SK-N-MC (cell line): ENCODE results near the gene MAP1LC3B.

Source experiments
- DNase-seq: peaks from one replicate; pipeline ENCODE4 v3.0.0-alpha.2; 2011; ENCODE audit warnings: low read depth, low spot score
- H3K27ac ChIP-seq: fragments of 200-600 bp; sonication (generic); 2 replicates; pipeline ENCODE4 v1.5.1; 2016; ENCODE audit warnings: mixed run types
- H3K36me3 ChIP-seq: fragments of 200-600 bp; sonication (generic); 2 replicates; pipeline ENCODE4 v1.6.1; 2017; ENCODE audit warnings: antibody characterized with exemption, low read length, mixed read lengths; ENCODE audit not compliant: insufficient read depth
- H3K4me3 ChIP-seq: fragments of 200-600 bp; sonication (generic); 2 replicates; pipeline ENCODE4 v1.5.1; 2016
- H3K9ac ChIP-seq: fragments of 200-600 bp; sonication (generic); 2 replicates; pipeline ENCODE4 v1.8.0; 2017; ENCODE audit warnings: mixed run types, mixed read lengths; ENCODE audit not compliant: insufficient read length
- H3K9me3 ChIP-seq: fragments of 200-600 bp; sonication (generic); 2 replicates; pipeline ENCODE4 v1.6.1; 2017; ENCODE audit warnings: low read depth, mild to moderate bottlenecking, antibody characterized with exemption, low read length, moderate library complexity, mixed read lengths
- EZH2 ChIP-seq: fragments of 200-600 bp; sonication (generic); IDR thresholded peaks from one replicate; pipeline ENCODE4 v1.6.1; 2017; ENCODE audit warnings: antibody characterized with exemption
- FOXP2 ChIP-seq: optimal IDR thresholded peaks from 2 replicates; pipeline ENCODE3; 2011; ENCODE audit warnings: mild to moderate bottlenecking, moderate library complexity; ENCODE audit not compliant: insufficient read depth; ENCODE audit errors: extremely low read length, control extremely low read depth
- POLR2AphosphoS5 ChIP-seq: IDR thresholded peaks from 2 replicates; pipeline ENCODE4 v1.6.1; 2012; ENCODE audit warnings: mild to moderate bottlenecking, low read depth, low read length, borderline replicate concordance

MAP1LC3B gene

DNA sequence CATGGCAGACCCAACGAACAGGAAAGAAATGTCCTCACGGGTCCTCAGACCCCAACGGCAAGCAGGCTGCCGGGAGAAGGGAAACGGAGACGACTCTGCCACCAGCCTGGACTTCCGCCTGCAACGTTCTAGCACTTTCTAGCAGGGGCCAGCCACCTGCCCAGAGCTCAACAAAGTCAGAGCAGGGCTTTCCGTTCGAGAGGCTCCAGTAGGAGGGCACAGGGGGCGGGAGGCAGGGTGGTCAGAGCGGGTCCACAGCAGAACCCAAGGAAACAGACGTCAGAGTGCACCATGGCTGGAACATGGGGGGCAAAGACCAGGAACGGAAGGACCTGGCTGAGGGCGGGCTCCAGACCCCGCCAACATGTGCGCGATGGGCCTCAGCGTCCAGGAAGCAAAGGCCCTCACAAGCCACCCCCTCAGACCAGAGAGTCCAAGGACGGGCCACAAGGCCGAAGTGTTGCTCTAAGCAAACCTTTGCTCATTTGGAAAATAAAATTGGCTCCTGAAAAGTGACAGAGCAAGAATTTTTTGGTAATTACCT is 45.5 kb upstream of the MAP1LC3B start:
- Histone ChIP-seq H3K27ac (no peak overlapping the region), H3K4me3 (no peak overlapping the region), H3K9me3 (no peaks in the 10 kb centered on the region), H3K9ac (no peak overlapping the region), H3K36me3 (no peaks in the 10 kb centered on the region; the same call in 1 of the 2 replicates)
- no peak for DNase-seq
- TF ChIP-seq FOXP2 (no peak), EZH2 (no peak), POLR2AphosphoS5 (no peak)

DNA sequence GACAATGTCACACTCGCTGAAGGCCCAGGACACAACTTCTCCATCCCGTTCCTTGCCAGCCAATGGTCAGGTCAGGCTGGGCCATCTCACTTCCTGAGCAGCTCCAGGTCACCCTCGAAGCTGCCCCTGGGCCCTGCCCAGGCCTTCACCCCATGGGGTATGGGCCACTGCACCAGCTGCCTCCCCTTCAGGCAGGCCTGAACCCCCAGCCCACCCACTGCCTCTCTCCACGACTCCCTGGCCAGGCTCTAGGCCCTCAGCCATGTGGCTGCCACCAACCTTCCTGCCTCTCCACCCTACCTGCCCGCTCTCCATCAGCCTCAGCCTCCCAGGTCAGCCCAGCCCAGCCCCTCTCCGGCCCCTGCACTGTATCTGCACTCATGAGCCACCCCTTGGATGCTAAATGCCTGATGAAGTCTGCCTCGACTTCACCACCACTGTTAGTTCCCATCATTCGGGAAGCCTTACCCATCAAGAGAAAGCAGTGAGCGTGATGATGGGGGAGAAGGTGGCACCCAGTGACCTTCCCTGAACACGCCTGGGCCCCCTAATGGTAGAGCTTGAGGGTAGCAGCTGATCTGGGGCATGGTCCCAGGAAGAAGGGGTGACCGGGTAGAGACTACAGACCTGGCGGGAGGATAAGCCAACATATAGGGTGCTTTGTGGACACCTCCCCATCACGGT is 44.1 kb upstream of the MAP1LC3B start:
- Histone ChIP-seq H3K4me3 (no peak overlapping the region), H3K36me3 (no peaks in the 10 kb centered on the region; the same call in 1 of the 2 replicates), H3K27ac (no peak overlapping the region), H3K9me3 (no peaks in the 10 kb centered on the region), H3K9ac (no peak overlapping the region)
- DNase-seq, result no peak
- no peak for TF ChIP-seq FOXP2
- no peak for TF ChIP-seq EZH2
- TF ChIP-seq POLR2AphosphoS5, result no peak

DNA sequence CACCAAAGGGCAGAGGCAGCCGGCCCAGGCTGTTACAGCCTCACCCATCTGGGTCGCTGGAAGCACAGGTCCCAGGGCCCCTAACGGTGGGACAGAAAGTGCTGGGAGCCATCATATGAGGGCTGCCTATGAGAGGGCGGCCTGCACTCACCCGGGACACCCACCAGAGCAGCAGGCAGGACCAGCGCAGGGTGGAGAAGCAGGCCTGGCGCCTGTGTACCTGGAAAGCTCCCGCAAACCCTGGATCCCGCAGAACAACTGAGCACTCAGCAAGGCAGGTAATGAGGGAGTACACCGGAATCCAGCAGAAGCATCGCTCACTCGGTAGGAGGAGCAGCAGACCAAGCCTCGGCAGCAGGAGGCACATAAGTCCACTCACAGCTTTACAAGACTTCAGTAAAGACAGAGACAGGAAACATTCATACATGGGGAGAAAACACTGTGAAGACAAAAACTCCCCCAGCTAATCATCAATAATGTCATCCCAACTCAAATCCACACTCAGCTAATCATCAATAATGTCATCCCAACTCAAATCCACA is 43.4 kb upstream of the MAP1LC3B start:
- DNase-seq, result no peak
- H3K27ac ChIP-seq, result no peak overlapping the region

DNA sequence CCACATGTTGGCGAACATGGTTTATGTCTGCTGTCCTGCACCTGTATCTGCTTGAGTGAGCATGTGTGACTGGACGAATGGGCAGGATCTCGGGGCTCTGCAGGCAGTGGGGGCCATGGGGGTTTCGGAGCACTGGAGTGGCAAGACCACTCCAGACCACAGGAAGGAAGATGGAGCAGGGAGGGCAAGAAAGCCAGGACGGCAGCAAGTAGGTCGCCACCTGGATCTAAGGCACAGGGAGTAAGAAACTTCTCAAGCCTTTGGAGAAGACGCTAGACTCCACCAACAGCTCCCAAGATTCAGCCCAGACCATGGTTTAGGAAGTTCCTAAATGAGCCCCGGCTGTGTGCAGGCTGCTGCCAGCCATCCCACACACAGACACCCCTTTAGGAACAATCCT is 42.1 kb upstream of the MAP1LC3B start:
- Histone ChIP-seq H3K4me3 (no peak overlapping the region), H3K27ac (no peak overlapping the region), H3K36me3 (no peaks in the 10 kb centered on the region), H3K9ac (no peak overlapping the region), H3K9me3 (no peaks in the 10 kb centered on the region)
- no peak for DNase-seq
- TF ChIP-seq FOXP2, result no peak
- no peak for TF ChIP-seq EZH2
- TF ChIP-seq POLR2AphosphoS5, result no peak

More for the DNA sequence above, 43.4 kb upstream of the MAP1LC3B start:
- TF ChIP-seq EZH2 (no peak), POLR2AphosphoS5 (no peak), FOXP2 (no peak)
- H3K36me3 ChIP-seq, result no peaks in the 10 kb centered on the region
- no peak overlapping the region for H3K9ac ChIP-seq
- no peak overlapping the region for H3K4me3 ChIP-seq
- H3K9me3 ChIP-seq, result no peaks in the 10 kb centered on the region

DNA sequence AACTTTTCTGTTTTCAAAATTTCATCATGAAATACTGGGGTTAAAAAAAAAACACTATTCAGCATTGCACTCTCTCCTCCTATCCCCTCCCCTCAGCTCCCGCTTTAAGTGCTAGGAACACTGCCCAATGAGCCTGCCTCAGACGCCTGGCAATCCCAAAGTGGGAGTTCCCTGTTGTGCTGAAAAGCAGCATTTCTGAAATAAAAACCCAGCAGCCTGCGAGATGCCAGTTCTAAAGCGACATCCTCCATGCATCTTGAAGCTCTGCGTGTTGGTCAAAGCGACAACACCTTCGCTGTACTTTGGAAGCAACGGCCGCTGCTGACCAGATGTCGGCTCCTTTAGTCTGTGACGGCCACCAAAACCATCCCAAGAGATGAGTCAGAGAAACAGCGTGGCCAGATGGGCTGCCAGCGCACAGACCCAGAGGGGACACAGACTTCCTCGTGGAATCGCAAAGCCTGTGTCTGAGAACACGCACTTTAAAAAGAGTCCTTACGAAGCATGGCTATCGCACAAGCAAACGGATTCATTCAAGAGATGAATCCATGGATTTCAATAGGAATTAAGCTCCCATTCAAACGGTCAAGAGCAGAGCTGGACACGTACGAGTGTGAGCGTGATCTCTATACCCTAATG is 41.3 kb upstream of the MAP1LC3B start:
- no peaks in the 10 kb centered on the region for H3K9me3 ChIP-seq
- no peak overlapping the region for H3K4me3 ChIP-seq

DNA sequence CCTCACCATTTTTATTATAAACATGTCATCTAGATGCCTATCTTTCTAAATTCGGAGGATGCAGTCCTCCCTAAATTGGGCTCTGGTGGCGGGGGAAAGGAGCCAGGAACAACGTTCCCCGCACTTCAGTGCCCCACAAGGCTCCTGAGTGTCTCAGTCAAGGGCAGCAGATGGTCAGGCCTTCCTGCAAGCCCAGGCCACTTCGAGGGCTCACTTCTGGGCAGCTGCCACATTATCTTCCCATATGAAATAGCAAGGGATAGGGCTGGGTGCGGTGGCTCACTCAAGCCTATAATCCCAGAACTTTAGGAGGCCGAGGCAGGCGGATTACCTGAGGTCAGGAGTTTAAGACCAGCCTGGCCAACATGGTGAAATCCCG is 40.8 kb upstream of the MAP1LC3B start:
- H3K4me3 ChIP-seq, result no peak overlapping the region
- no peaks in the 10 kb centered on the region for H3K9me3 ChIP-seq
- H3K9ac ChIP-seq, result no peak overlapping the region
- DNase-seq, result no peak
- TF ChIP-seq EZH2, result no peak
- H3K27ac ChIP-seq, result no peak overlapping the region
- H3K36me3 ChIP-seq, result no peaks in the 10 kb centered on the region

More for the DNA sequence above, 41.3 kb upstream of the MAP1LC3B start:
- Histone ChIP-seq H3K9ac (no peak overlapping the region), H3K27ac (no peak overlapping the region), H3K36me3 (no peaks in the 10 kb centered on the region)
- no peak for DNase-seq
- TF ChIP-seq FOXP2 (no peak), EZH2 (no peak), POLR2AphosphoS5 (no peak)

DNA sequence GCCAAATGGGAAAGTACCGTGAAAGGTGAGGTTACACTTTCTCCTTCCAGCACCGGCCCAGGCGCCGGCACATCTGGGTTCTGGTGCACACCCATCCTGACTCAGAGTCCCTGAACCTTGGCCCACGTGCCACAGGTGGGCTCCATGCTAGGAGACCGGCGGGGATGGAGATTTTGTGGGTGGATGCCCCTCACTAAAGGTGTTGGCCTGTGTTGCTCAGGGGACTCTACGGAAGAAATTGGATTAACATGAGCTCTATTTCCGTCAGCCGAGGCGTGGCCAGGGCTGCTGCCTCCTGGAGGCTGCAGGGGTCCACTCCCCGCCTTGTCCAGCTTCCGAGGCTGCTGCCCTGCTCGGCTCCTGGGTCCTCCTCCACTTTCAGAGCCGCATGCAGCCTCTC is 39.3 kb upstream of the MAP1LC3B start:
- no peak for DNase-seq
- H3K9ac ChIP-seq, result no peak overlapping the region
- TF ChIP-seq POLR2AphosphoS5, result no peak
- TF ChIP-seq FOXP2, result no peak
- no peak for TF ChIP-seq EZH2
- no peaks in the 10 kb centered on the region for H3K36me3 ChIP-seq
- H3K9me3 ChIP-seq, result no peaks in the 10 kb centered on the region
- H3K4me3 ChIP-seq, result no peak overlapping the region
- no peak overlapping the region for H3K27ac ChIP-seq

DNA sequence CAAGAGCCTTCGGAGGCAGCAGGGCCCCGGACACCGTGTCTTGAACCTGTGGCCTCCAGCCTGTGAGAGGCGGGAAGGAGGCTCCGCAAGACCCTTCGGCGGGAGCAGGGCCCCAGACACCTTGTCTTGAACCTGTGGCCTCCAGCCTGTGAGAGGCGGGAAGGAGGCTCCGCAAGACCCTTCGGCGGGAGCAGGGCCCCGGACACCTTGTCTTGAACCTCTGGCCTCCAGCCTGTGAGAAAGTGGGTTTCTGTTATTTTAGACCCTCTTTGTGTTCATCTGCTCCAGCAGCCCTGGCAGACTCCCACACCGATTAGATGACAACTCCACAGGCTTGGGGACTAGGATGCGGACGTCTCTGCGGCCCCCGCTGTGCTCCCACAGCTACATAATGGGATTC is 38.5 kb upstream of the MAP1LC3B start:
- H3K9me3 ChIP-seq, result no peaks in the 10 kb centered on the region
- H3K27ac ChIP-seq, result no peak overlapping the region
- H3K36me3 ChIP-seq, result no peaks in the 10 kb centered on the region; the same call in 1 of the 2 replicates
- no peak for DNase-seq
- H3K4me3 ChIP-seq, result no peak overlapping the region
- H3K9ac ChIP-seq, result no peak overlapping the region
- TF ChIP-seq POLR2AphosphoS5 (no peak), FOXP2 (no peak), EZH2 (no peak)
